ENCODE results near the gene RGN.
"Not testable (repeated sequence)": the region's sequence is repeated elsewhere in the genome, so short reads cannot be mapped to it uniquely, and the experiment has no call there.

RGN gene

DNA sequence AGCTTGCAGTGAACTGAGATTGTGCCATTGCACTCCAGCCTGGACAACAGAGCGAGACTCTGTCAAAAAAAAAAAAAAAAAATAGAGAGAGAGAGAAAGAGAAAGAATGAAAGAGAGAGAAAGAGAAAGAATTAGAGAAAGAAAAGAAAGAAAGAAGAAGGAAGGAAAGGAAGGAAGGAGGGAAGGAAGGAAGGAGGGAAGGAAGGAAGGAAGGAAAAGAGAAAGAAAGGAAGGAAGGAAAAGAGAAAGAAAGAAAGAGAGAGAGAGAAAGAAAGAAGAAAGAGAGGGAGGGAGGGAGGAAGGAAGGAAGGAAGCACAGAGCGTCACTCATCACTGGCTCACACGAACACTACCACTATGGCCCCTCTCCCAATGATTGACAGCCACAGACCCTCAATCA lies 46.2 kb downstream of the RGN start:
- DNase-seq (ENCODE audit: low read depth) = not testable (repeated sequence)

DNA sequence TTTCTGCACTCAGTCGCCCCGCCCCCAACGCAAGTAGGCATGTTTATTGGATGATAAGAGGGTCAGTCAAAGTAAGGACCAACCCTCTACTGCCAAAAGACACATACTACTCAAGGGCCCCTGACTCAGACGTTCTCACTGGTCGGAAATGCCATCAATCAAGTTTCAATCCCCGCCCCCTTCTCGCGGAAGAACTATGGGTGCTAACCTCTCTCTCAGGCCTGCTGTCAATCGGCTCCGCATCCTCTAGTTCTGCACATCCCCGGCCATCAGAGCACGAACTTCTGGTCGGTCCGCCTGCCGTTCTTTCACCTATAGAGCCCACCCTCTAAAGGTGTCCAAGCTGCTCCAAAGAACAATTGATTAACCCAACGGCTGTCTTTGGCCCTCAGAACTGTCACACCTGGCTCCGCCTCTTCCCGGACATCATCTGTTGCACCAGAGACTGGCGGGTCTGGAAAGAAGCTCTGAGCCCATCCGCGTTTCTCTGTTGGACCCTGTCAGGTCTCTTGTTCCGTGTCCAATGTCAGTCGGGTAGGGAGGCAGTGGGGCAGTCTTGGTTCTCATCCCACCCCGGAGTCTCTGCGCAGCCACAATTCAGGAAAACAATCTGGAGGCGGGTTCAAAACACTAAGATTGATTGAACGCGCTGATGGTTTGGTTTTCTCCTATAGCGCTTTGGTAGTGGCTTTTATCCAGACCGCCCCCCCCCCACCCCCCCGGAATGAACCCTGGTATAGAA lies 51.1 kb downstream of the RGN start:
- DNase-seq (ENCODE audit: low read depth) = peak; percentile 71

DNA sequence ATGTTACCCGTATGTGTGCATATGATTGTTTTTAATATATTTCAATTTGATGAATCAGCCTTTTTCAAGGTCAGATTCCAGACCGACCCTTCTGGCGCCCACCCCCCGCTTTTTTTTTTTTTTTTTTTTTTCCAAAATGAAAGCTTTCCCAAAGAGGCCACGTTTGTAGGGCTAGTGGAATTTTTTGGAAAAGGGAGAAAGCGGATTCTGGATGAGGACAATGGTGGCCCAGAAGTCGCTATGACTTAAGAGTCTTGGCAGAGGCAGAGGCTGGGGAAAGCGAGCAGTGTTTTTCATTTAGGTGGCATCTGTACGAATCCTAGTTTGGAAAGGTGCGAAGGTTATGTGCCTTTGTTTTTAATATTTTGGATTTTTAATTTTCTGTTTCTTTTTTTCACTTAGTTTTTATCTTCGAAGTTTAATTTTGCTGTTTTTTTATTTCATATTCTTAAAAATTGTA lies 51.7 kb downstream of the RGN start:
- no peak for DNase-seq (ENCODE audit: low read depth)

DNA sequence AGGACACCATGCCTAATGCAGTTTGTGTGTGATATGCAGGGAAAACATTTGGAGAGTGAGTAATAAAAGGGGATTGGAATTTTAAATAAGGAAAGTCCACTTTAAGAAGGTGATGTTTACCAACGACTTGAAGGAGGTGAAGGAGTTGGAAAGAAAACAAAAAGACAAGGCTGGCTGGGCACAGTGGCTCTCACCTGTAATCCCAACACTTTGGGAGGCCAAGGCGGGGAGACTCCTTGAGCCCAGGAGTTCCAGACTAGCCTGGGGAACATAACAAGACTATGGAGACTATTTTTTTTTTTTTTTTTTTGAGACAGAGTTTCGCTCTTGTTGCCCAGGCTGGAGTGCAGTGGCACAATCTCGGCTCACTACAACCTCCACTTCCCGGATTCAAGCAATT lies 55.2 kb downstream of the RGN start:
- no peak for DNase-seq (ENCODE audit: low read depth)

DNA sequence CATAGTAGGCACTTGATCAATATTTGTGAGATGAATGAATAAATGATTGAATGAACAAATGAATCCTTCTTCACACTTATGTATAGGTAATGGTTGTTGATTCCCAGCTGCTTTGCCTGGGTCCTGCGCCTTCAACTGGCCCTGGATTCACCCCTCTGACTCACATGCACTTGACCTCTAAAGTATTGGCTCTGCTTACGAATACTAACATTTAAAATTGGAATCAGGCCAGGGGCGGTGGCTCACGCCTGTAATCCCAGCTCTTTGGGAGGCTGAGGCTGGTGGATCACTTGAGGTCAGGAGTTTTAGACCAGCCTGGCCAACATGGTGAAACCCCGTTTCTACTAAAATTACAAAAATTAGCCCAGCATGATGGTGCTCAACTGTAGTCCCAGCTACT lies 57.4 kb downstream of the RGN start:
- not testable (repeated sequence) for DNase-seq (ENCODE audit: low read depth)

DNA sequence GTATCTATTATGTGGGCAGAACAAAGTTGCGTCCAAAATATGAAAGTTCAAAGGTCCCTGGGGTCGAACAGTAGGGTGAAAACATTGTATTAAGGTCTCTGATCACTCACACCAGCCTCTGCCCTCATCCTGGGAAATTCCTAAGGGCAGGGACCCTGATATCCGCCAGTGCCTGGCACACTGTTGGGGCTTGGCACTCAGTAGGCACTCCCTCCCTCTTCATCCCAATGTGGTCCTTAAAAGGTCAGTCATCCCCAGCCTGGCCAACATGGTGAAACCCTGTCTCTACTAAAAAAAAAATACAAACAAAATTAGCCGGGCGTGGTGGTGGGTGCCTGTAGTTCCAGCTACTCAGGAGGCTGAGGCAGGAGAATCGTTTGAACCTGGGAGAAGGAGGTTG lies 59.9 kb downstream of the RGN start:
- DNase-seq (ENCODE audit: low read depth) = no peak

Measured in activated T-cell treated with anti-CD3 and anti-CD28 coated beads for 1 hour (primary cell).